DMS53 (cell line): Measurements from ENCODE around the gene RINT1.
"Not testable (repeated sequence)": the region's sequence is repeated elsewhere in the genome, so short reads cannot be mapped to it uniquely, and the experiment has no call there.

Source experiments
- DNase-seq: peaks from one replicate; lab custom pipeline; 2025; lab: John Stamatoyannopoulos, UW

RINT1 gene

DNA sequence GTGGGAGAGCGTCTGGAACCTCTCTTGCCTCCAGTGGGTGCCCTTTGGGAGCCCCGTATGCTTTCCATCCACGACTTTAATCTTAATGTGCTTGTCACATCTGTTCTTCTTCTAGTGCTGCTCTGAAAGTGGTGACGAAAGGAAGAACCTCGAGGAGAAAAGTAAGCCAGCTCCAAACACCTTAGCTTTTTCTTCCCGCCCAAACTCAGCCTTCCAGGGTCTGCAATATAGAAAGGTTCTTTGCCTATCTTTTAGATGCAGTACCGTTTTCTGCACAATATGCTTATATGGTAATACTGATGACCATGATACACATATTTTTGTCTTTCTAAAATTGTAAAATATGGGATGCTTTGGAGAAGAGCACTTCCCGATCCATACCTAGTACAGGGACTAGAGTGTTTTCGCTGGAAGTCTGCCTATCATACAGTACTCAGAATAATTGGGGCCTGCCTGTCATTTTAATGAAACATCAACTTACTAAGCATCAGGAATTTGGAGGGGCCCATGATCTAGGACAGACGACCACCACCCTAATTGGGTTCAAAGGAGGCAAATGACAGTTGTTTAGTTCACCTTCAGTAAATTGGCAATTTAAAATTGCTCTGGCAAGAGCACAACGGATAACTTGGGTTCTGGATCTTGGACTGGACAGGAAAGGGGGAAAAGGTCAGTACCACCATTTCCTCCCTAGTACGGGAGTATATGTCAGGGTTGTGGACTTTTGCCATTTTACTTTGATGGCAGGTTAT, 884 bp downstream of the RINT1 start:
- no peak for DNase-seq

- DNase-seq: no peak
These were observed 6.3 kb downstream of the RINT1 start for GRCh38 chr7:105538339-105538738.

DNA sequence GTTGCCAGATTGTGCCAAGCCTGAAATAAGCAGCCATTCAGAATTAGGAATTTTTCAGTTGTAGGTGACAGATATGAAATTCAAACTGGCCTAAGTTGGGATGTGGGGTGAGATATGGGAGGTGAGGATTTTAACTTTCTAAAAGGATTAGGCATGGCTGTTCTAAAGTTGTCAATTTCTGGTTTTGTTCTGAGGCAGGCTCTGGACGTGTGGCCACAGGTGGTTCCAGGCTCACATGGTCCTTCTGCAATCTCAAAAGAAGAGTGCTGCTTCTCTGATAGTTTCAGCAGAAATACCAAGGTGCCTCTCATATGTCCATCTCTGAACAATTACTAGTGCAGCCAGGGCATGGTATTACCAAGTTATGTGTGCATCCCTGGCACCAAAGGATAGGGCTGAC, 27.9 kb downstream of the RINT1 start:
- DNase-seq: no peak

GRCh38 chr7:105565190-105565589, 33.2 kb downstream of the RINT1 start:
- no peak for DNase-seq

GRCh38 chr7:105567024-105567423, 35.0 kb downstream of the RINT1 start:
- no peak for DNase-seq

DNA sequence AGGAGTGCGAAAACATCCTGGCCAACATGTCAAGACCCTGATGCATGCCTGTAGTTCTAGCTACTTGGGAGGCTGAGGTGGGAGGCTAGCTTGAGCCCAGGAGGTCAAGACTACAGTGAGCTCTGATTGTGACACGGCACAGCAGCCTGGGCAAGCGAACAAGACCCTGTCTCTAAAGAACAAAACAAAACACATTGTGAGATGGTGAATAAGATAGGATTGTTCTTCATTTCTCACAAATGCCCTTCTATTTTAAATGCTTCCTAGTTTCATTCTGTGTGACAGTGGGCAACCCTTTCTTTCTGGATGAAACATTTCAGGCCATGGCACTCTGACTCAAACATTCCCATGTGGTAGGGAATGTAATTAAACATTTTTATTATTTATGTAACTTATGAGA, 35.8 kb downstream of the RINT1 start:
- DNase-seq: no peak

DNA sequence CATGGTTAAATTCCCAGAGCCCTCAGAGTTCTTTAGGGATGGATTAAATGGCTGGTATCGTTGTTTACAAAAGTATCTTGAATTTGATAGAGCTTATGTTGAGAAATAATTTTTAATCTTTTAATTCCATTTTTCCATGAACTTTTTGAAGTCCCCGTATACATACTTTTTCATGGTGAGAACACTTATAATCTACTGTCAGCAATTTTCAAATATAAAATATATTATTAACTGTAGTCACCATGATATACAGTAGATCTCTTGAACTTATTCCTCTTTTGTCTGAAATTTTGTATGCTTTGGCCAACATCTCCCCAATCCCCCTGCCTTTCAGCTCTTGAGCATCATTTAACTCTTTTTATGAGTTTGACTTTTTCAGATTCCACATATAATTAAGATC, 39.9 kb downstream of the RINT1 start:
- DNase-seq: no peak

GRCh38 chr7:105577251-105577650, 45.2 kb downstream of the RINT1 start:
- DNase-seq: no peak

- no peak for DNase-seq
These were observed 46.5 kb downstream of the RINT1 start for GRCh38 chr7:105578496-105578895.

- DNase-seq: peak; percentile 79
These were observed 48.2 kb downstream of the RINT1 start for GRCh38 chr7:105580022-105580740.

DNA sequence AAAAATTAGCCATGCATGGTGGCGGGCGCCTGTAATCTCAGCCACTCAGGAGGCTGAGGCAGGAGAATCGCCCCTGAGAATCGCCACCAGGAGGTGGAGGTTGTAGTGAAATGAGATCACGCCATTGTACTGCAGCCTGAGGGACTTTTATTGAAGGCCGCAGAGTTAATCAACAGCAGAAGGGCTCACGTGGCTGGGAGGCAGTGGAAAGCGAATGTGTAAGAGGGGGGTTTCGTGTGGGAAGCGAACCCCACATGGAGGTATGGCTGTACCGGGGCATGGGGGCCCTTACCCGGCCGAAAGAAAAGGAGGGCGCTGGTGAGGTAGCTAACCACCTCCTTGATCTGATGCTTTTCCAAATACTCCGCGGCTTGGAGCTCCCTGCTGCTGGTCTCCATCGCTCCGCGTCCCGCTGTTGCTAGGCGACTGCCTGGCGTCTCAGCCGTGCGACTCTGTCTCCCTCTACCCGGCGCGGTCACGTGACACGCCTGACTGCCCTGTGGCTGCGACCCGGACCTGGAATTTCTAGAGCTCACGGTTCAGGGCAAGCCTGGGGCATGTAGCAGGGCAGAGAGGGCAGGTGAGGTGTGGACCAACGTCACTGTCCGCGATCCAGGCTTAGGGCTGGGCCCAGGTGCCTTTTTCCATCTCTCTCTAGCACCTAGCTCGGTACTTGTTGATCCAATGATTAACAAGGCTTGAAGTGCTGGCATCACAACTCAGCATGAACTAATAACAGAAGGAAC, 49.2 kb downstream of the RINT1 start, which contains the start of gene EFCAB10:
TSS of gene EFCAB10 (minus strand) at position 428 of the 746 bp plus-strand sequence. CDS start at position 398, 30 bp downstream.
- peak; percentile 99 for DNase-seq

DNA sequence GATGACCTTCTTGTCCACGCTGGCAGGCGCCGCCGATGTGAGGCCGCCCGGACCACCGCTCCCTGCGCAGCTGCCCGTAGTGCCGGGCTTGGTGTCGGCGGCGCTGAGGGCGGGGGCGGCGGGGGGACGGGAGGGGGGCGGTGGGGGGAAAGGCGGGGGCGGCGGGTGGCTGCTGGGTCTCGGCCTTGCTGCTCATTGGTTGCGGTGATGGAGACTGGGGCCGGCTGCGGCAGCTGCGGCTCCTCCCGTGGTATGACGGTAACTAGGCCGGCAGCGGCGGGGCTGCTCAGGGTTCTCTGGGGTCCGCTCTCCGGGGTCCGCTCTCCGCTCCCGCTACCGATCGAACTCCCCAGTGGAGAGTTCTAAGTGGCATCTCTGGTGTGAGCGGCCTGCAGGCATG, 51.1 kb downstream of the RINT1 start:
- DNase-seq: no peak

DNA sequence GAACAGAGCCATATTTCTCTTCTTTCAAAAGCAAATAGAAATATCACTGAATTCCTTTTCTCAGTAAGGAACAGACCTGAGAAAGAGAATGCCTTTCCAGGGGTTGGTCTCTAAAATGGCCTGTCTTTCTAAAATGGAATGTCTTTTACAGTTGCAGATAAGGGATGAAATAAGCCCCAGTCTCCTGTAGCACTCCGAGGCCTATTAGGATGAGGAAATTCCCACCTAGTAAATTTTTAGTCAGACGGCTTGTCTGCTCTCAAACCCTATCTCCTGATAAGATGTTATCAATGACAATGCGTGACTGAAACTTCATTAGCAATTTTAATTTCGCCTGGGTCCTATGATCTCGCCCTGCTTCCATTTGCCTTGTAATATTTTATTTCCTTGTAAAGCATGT, 52.2 kb downstream of the RINT1 start:
- peak; percentile 29 for DNase-seq

DNA sequence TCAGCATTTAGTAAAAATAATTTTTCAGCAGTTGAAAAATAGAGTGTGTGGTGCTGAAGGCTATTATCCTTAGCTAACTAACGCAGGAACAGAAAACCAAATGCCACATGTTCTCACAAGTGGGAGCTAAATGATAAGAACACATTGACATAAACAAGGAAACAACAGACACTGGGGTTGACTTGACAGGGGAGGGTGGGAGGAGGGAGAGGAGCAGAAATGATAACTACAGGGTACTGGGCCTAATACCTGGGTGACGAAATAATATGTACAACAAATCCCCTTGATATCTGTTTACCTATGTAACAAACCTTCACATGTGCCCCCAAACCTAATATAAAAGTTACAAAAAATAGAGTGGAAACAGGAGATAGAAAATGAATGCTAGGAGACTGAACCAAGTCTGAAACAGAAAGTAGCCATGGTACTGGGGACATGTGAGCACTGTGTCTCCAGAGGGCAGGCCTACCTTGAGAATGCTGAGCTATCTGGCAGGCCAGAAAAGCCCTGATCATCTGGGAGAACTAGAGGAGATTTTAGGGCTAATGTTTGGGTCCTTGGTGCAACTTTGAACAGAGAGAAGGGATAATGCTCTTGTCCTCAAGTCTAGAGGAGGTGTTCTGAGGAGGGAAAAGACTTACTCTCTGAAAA, 54.0 kb downstream of the RINT1 start:
- DNase-seq: no peak

DNA sequence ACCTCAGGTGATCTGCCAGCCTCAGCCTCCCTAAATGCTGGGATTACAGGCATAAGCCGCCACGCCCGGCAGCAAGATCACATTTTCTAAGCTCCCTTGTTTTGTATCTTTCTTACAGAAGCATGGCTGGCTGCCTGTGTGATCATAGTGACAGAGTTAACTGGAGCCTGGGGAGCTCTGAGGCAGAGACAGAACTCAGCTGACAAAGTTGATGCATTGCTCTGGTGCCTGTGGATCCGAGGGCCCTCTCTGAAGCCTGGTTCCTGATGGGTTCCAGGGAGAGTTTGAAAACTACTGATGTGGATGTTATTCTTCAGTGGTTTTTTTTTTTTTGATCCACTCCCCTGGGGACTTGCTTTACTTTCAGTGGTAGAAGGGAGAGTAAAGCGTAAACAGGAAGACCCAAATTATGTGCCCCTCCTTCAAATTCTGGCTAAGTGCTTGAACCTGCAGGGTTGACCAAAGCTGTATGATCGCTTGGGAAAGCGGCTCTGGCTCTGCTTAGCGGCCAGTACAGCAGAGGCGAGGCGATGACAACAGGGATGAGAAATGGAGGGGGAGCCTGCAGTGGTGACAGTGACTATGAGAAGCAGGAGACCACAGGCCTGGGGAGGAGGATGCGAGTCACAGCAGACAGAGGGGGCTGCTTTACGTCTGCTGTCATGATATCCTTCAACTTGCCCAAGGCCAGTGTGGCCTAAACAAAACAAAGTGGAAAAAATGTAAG, 56.1 kb downstream of the RINT1 start:
- no peak for DNase-seq

- DNase-seq: peak; percentile 94
These were observed 57.5 kb downstream of the RINT1 start for GRCh38 chr7:105589356-105590077.

GRCh38 chr7:105590793-105591192, 58.8 kb downstream of the RINT1 start:
- DNase-seq: no peak

- DNase-seq: no peak
These were observed 59.5 kb downstream of the RINT1 start for GRCh38 chr7:105591522-105591921.

DNA sequence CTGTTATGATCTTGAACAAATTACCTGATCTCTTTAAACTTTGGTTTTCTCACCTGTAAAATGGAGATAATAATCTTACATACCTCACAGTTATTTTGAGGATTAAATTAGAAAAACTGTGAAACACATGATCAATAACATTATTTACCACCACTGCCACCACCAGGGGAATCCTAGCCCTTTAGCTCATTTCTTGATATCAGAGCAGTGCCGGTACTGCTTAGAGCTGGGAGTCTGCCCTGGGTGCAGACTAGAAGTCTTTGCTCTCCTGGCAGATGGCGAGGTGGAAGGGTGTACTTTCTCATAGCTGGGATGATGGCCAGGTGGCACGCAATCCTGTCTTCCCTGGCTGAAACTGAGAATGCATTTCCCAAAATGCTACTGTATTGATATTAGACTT, 62.0 kb downstream of the RINT1 start:
- peak; percentile 44 for DNase-seq

DNA sequence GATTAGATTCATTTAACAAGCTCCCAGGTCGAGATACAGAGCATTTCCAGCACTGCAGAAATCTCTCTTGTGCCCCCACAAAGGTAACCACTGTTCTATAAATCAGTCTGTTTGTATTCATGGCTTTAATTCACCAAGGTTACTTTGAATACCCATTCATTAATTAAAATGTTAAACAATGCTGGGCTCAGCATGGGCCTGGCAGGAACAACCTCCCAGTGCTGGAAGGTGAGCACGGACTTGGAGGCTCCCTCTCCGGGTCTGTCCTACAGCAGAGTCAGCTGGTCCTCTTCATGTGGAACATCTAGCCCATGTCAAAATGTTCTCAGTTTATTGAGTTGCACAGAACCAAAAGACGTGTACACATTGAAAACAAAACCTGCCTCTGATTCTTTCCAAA, 64.9 kb downstream of the RINT1 start:
- DNase-seq: no peak

DNA sequence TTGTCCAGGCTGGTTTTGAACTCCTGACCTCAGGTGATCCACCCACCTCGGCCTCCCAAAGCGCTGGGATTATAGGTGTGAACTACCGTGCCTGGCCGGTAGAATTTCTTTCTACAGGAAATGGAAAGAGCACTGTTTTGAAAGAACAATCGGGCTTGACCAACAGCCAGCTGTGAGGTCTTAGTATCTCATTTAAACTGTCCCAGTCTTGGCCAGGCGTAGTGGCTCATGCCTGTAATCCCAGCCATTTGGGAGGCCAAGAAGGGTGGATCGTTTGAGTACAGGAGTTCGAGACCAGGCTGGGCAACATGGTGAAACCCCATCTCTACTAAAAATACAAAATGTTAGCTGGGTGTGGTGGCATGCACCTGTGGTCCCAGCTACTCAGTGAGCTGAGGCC, 67.1 kb downstream of the RINT1 start:
- not testable (repeated sequence) for DNase-seq
